Mesenteric fat pad (tissue), 1 donor: ENCODE measurements around the gene ZDHHC14. TPM values are rescaled to one million over a fixed set of nuclear protein-coding genes. Genes with fewer than 3 reads are reported as not detected.

Experiments used
- DNase-seq: peaks from one replicate; pipeline ENCODE4 v3.0.0-alpha.2; 2020; ENCODE audit warnings: low spot score
- total RNA-seq: library from RNA; stranded (reverse); fragmentation: NEBNext Ultra II Directional; extraction: Animal tissue kit (Norgen Biotek cat#: 25700); gene quantifications from one replicate; pipeline ENCODE4 v1.2.1, GENCODE V29; 2021
- donor health status: DM: yes; HTN: yes; CAD: no.

The ZDHHC14 gene
- total RNA-seq, 1 donor from 2014 or later: 8.5 TPM

- no peak for DNase-seq
These were observed 254.6 kb downstream of the ZDHHC14 start for GRCh38 chr6:157635388-157636244.

- no peak for DNase-seq
These were observed 256.5 kb downstream of the ZDHHC14 start for GRCh38 chr6:157637516-157637915.

- DNase-seq: no peak
These were observed 257.1 kb downstream of the ZDHHC14 start for GRCh38 chr6:157637941-157638662.

GRCh38 chr6:157638779-157639178 is 257.8 kb downstream of the ZDHHC14 start:
- DNase-seq: no peak

GRCh38 chr6:157640746-157641451 is 259.9 kb downstream of the ZDHHC14 start:
- DNase-seq: no peak

GRCh38 chr6:157641837-157642236 is 260.8 kb downstream of the ZDHHC14 start:
- DNase-seq: no peak

- peak; percentile 55 for DNase-seq
These were observed 261.7 kb downstream of the ZDHHC14 start for GRCh38 chr6:157642736-157643135.

GRCh38 chr6:157644043-157644810 is 263.2 kb downstream of the ZDHHC14 start:
- DNase-seq: peak; percentile 81

- DNase-seq: peak; percentile 67
These were observed 264.3 kb downstream of the ZDHHC14 start for GRCh38 chr6:157645201-157645795.

DNA sequence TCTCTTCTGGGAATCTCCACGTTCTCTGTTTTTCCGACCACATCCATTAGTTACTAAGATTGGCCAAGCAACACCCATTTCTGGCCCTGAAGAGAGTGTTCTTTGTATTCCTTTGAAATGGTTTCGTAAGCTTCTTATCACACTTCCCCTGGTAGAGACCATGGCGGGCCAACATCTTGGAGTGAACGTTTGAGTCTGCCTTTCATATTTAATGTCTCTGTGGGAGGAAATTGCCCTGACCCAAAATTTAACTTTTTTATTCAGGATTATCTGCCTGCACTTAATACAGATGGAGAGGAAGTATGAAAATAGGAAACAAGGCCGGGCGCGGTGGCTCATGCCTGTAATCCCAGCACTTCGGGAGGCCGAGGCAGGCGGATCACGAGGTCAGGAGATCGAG is 265.0 kb downstream of the ZDHHC14 start:
- no peak for DNase-seq

DNA sequence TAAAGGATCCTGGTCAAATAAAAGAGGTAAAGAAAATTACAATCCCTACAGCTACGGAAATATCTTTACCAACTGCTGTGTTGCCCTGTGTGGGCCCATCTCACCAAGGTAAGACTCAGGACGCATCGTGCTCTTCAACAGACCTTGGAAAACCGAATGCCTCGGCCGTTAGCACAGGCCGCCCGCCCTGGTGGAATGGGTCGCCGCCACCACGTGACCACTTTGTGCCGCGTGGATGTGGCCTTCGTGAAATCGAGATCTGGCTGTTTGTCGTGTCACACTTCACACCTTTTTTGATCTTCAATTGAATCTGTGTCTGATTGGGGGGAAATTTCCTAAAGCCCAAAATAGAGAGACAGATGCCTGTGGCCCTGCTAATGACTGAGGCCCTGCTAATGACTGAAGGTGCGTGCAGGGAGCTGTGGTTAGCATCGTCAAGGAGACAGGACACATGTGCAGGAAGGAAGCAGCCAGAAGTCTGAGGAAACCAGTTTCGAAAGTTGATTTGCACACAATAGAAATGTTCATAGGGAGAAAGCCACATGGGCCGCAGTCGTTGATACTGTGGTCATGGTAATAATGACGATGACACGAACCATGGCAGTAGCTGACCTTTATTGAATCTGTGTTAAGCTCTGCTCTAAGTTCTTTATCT is 266.4 kb downstream of the ZDHHC14 start:
- DNase-seq: peak; percentile 20

DNA sequence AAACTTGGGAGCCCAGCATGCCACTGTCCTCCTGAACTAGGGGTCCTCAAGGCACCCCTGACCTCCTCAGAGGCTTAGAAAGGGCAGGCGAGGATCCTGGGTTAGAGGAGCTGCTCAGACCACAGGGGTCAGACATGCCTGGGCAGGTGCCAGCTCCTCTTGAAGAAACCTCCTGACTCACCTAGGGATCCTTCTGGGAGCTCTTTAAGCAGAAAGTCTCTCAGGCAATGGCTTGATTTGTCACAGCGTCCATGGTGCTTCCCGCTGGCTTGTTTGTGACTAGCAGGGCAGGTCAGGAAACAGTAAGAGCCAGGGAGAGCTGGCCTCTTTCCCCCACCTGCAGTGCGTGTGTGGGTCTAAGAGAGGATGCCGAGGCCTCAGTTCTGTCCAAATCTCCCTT is 267.6 kb downstream of the ZDHHC14 start:
- DNase-seq: peak; percentile 65

- peak; percentile 88 for DNase-seq
These were observed 268.6 kb downstream of the ZDHHC14 start for GRCh38 chr6:157649311-157650260.

DNA sequence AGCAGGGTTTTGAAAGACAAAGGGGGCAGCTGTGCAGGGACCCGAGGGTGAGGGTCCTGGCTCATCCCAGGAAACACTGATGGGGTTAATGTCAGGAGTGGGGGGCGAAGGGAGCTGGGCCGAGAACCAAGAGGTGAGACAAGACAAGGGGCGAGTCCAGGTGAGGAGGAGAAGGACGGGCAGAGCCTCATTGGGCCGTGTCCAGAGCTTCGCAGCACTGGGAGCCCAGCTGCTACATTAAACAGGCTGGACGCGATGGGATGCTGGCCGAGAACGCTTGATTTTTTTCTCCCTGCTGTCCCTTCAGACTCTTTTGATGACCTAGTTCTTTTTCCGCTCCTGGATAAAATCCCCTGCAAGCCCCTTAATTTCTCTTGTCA is 269.3 kb downstream of the ZDHHC14 start:
- DNase-seq: peak; percentile 57

- peak; percentile 24 for DNase-seq
These were observed 269.8 kb downstream of the ZDHHC14 start for GRCh38 chr6:157650801-157651200.

DNA sequence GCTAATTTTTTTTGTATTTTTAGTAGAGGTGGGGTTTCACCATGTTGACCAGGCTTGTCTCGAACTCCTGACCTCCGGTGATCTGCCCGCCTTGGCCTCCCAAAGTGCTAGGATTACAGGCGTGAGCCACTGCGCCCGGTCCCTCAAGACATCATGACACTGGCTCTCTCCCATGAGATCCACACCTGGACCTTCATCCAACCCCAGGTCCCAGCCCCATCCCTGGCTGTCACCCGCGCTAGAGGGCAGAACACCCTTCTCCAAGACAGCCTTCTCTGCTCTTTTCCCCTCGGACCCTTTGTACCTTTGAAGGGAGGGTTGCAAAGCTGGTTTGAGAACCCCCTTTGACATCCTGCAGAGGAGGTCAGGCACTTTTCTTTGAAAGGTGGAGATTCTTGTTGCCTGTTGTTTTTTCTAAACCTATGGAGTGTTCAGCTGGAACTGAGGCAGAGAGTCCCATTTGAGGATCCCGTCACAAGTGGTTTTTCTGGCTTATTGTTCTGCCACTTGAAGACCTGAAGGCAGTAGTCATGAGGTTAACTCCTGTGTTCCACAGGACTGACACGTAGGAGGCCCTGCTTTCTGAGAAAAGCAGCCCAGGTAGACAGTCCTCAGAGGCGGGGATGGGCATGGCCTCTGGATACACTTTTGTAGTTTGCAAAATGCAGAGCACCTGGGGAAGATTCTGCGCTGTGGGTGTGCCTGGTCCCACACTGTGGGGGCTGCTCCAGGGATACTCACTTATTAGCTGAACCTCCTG is 270.9 kb downstream of the ZDHHC14 start:
- DNase-seq: peak; percentile 87

GRCh38 chr6:157652601-157653363 is 271.8 kb downstream of the ZDHHC14 start:
- peak; percentile 68 for DNase-seq
